Smooth muscle cell (in vitro differentiated cells): Measurements from ENCODE around the gene MCTP1. TPM values are rescaled to one million over a fixed set of nuclear protein-coding genes. Genes with fewer than 3 reads are reported as not detected.

Experiments
- DNase-seq: peaks from one replicate; lab custom pipeline; 2025; ENCODE audit not compliant: unreplicated experiment; lab: John Stamatoyannopoulos, UW
- H2AFZ ChIP-seq: fragments of 200-600 bp; sonication (generic); 2 replicates; pipeline ENCODE4 v1.6.0; 2016; ENCODE audit warnings: antibody characterized with exemption, low read depth, mild to moderate bottlenecking
- H3F3A ChIP-seq: fragments of 200-600 bp; sonication (generic); 2 replicates; pipeline ENCODE4 v1.6.0; 2017; ENCODE audit warnings: antibody characterized with exemption, low read depth
- H3K27ac ChIP-seq: fragments of 200-600 bp; sonication (generic); 2 replicates; pipeline ENCODE4 v1.5.1; 2016; ENCODE audit warnings: low read depth, mild to moderate bottlenecking
- H3K27me3 ChIP-seq: fragments of 200-600 bp; sonication (generic); 2 replicates; pipeline ENCODE4 v1.6.1; 2016; ENCODE audit warnings: low read depth, mild to moderate bottlenecking
- H3K36me3 ChIP-seq: fragments of 200-600 bp; sonication (generic); 2 replicates; pipeline ENCODE4 v1.5.1; 2016; ENCODE audit warnings: low read depth
- H3K4me1 ChIP-seq: fragments of 200-600 bp; sonication (generic); 2 replicates; pipeline ENCODE4 v1.5.1; 2016; ENCODE audit warnings: low read depth
- H3K4me2 ChIP-seq: fragments of 200-600 bp; sonication (generic); 2 replicates; pipeline ENCODE4 v1.6.0; 2016; ENCODE audit warnings: mild to moderate bottlenecking
- H3K4me3 ChIP-seq: fragments of 200-600 bp; sonication (generic); 2 replicates; pipeline ENCODE4 v1.5.1; 2016; ENCODE audit warnings: mild to moderate bottlenecking
- H3K79me2 ChIP-seq: fragments of 200-600 bp; sonication (generic); 2 replicates; pipeline ENCODE4 v1.6.0; 2016; ENCODE audit warnings: low read depth, mild to moderate bottlenecking
- H3K9ac ChIP-seq: fragments of 200-600 bp; sonication (generic); 2 replicates; pipeline ENCODE4 v1.6.0; 2016; ENCODE audit warnings: low read depth
- H3K9me3 ChIP-seq: fragments of 200-600 bp; sonication (generic); replicated peaks from 2 replicates; pipeline ENCODE4 v1.5.1; 2016; ENCODE audit warnings: low read depth
- H4K20me1 ChIP-seq: fragments of 200-600 bp; sonication (generic); 2 replicates; pipeline ENCODE4 v1.6.0; 2016; ENCODE audit warnings: low read depth
- CTCF ChIP-seq: fragments of 200-600 bp; sonication (generic); IDR thresholded peaks from 2 replicates; pipeline ENCODE4 v1.5.1; 2017; ENCODE audit warnings: borderline replicate concordance, mild to moderate bottlenecking, antibody characterized with exemption; ENCODE audit not compliant: insufficient read depth, poor library complexity, severe bottlenecking
- WGBS: methylation state at CpG from one replicate; pipeline ENCODE4 v1.1.7; 2016; ENCODE audit warnings: low lambda C conversion rate; 5-methylcytosine and 5-hydroxymethylcytosine counted together
- polyA plus RNA-seq: library from polyadenylated mRNA; unstranded; fragments of >200 nt; fragmentation: Nextera tagmentation; extraction: Ambion mirVana; gene quantifications from 2 replicates; pipeline ENCODE4 v1.2.1, GENCODE V29; 2016
- total RNA-seq: library from RNA; depleted of rRNA; stranded (reverse); fragments of >200 nt; gene quantifications from 2 replicates; pipeline ENCODE4 v1.2.3, GENCODE V29; 2014

The MCTP1 gene
- total and polyA plus RNA-seq, 2 experiments from 2014 or later: 1.1 to 4.8 TPM

GRCh38 chr5:95238560-95239325 lies 46.2 kb downstream of the MCTP1 start:
- H3K36me3 ChIP-seq: no peaks in the 10 kb centered on the region
- DNase-seq: no peak
- H4K20me1 ChIP-seq: no peaks in the 10 kb centered on the region
- H3K4me3 ChIP-seq: no peak overlapping the region
- no peaks in the 10 kb centered on the region for H3K9me3 ChIP-seq
- no peaks in the 10 kb centered on the region for H3K79me2 ChIP-seq
- H3F3A ChIP-seq: no peaks in the 10 kb centered on the region
- no peaks in the 10 kb centered on the region for H3K27me3 ChIP-seq
- WGBS: 78% methylated on average over 10 of the region's 10 CpGs
- no peak overlapping the region for H3K9ac ChIP-seq
- TF ChIP-seq CTCF: peak; percentile 20
- no peak overlapping the region for H3K4me2 ChIP-seq
- H3K4me1 ChIP-seq: no peaks in the 10 kb centered on the region
- H2AFZ ChIP-seq: no peak overlapping the region
- H3K27ac ChIP-seq: no peak overlapping the region

GRCh38 chr5:95237324-95237723 lies 47.6 kb downstream of the MCTP1 start:
- Histone ChIP-seq H4K20me1 (no peaks in the 10 kb centered on the region), H3K79me2 (no peaks in the 10 kb centered on the region), H3K9ac (no peak overlapping the region), H3K4me1 (no peaks in the 10 kb centered on the region), H3K36me3 (no peaks in the 10 kb centered on the region), H3F3A (no peaks in the 10 kb centered on the region), H2AFZ (no peak overlapping the region), H3K4me3 (no peak overlapping the region), H3K9me3 (no peaks in the 10 kb centered on the region), H3K4me2 (no peak overlapping the region), H3K27me3 (no peaks in the 10 kb centered on the region), H3K27ac (no peak overlapping the region)
- TF ChIP-seq CTCF: no peak
- DNase-seq: no peak
- 84% methylated on average over 5 of the region's 5 CpGs for WGBS

GRCh38 chr5:95235439-95235982 lies 49.4 kb downstream of the MCTP1 start:
- WGBS: 97% methylated on average over 1 of the region's 1 CpG
- H3K9me3 ChIP-seq: no peaks in the 10 kb centered on the region

More at GRCh38 chr5:95235439-95235982, 49.4 kb downstream of the MCTP1 start:
- Histone ChIP-seq H4K20me1 (no peaks in the 10 kb centered on the region), H3K27me3 (no peaks in the 10 kb centered on the region), H3K4me3 (no peak overlapping the region), H3K27ac (no peak overlapping the region), H2AFZ (no peak overlapping the region), H3K36me3 (no peaks in the 10 kb centered on the region), H3K4me2 (no peak overlapping the region), H3K79me2 (no peaks in the 10 kb centered on the region), H3K4me1 (no peaks in the 10 kb centered on the region), H3K9ac (no peak overlapping the region), H3F3A (no peaks in the 10 kb centered on the region)
- no peak for TF ChIP-seq CTCF
- no peak for DNase-seq
